GM23338 (cell line): ENCODE measurements around the gene CD84. TPM values are rescaled to one million over a fixed set of nuclear protein-coding genes. Genes with fewer than 3 reads are reported as not detected.

ENCODE experiments used
- ATAC-seq: fragments of 200-7000 bp; cut with Tn5 transposase; 3 replicates; pipeline ENCODE4 v1.9.1; 2020
- DNase-seq: peaks from one replicate; pipeline ENCODE4 v3.0.0-alpha.2; 2015; ENCODE audit warnings: low spot score
- H2AFZ ChIP-seq: fragments of 200-600 bp; sonication (generic); 2 replicates; pipeline ENCODE4 v1.8.0; 2016; ENCODE audit warnings: antibody characterized with exemption, mild to moderate bottlenecking, moderate library complexity
- H3F3A ChIP-seq: fragments of 200-600 bp; sonication (generic); replicated peaks from 2 replicates; pipeline ENCODE4 v1.8.0; 2017; ENCODE audit warnings: antibody characterized with exemption, mixed run types, low read depth
- H3K27ac ChIP-seq: fragments of 200-600 bp; sonication (generic); 2 replicates; pipeline ENCODE4 v1.6.1; 2016; ENCODE audit warnings: low read depth
- H3K27me3 ChIP-seq: fragments of 200-600 bp; sonication (generic); 2 replicates; pipeline ENCODE4 v1.8.0; 2016; ENCODE audit warnings: mild to moderate bottlenecking, mixed run types, moderate library complexity; ENCODE audit not compliant: insufficient read depth
- H3K36me3 ChIP-seq: fragments of 200-600 bp; sonication (generic); 2 replicates; pipeline ENCODE4 v1.8.0; 2016; ENCODE audit warnings: mild to moderate bottlenecking; ENCODE audit not compliant: insufficient read depth
- H3K4me1 ChIP-seq: fragments of 200-600 bp; sonication (generic); 2 replicates; pipeline ENCODE4 v1.8.0; 2016; ENCODE audit warnings: mild to moderate bottlenecking, moderate library complexity; ENCODE audit not compliant: insufficient read depth
- H3K4me2 ChIP-seq: fragments of 200-600 bp; sonication (generic); 2 replicates; pipeline ENCODE4 v1.7.1; 2017; ENCODE audit warnings: mixed run types
- H3K4me3 ChIP-seq: fragments of 200-600 bp; sonication (generic); 2 replicates; pipeline ENCODE4 v1.6.1; 2016; ENCODE audit warnings: mixed run types
- H3K79me2 ChIP-seq: fragments of 200-600 bp; sonication (generic); replicated peaks from 2 replicates; pipeline ENCODE4 v1.8.0; 2017; ENCODE audit warnings: mild to moderate bottlenecking; ENCODE audit not compliant: insufficient read depth
- H3K9me2 ChIP-seq: fragments of 200-600 bp; sonication (generic); 2 replicates; pipeline ENCODE4 v1.8.0; 2017; ENCODE audit not compliant: insufficient read depth
- H4K20me1 ChIP-seq: fragments of 200-600 bp; sonication (generic); replicated peaks from 2 replicates; pipeline ENCODE4 v1.8.0; 2017; ENCODE audit warnings: mild to moderate bottlenecking; ENCODE audit not compliant: insufficient read depth
- H3K27ac Mint-ChIP-seq: 2 replicates; pipeline ENCODE4 v1.8.0; 2020; ENCODE audit warnings: inconsistent platforms, mild to moderate bottlenecking, moderate library complexity, mixed read lengths
- H3K27me3 Mint-ChIP-seq: 3 replicates; pipeline ENCODE4 v1.8.0; 2022; ENCODE audit warnings: low read depth, mild to moderate bottlenecking, moderate library complexity, mixed read lengths, inconsistent platforms; ENCODE audit not compliant: insufficient read depth, poor library complexity
- H3K36me3 Mint-ChIP-seq: 3 replicates; pipeline ENCODE4 v1.8.0; 2021; ENCODE audit warnings: low read depth, mild to moderate bottlenecking, inconsistent platforms, moderate library complexity, mixed read lengths
- H3K4me1 Mint-ChIP-seq: 3 replicates; pipeline ENCODE4 v1.8.0; 2020; ENCODE audit warnings: mild to moderate bottlenecking, inconsistent platforms, mixed read lengths
- H3K4me3 Mint-ChIP-seq: 3 replicates; pipeline ENCODE4 v1.8.0; 2021; ENCODE audit warnings: moderate library complexity, mild to moderate bottlenecking, inconsistent platforms, mixed read lengths
- H3K9me3 Mint-ChIP-seq: 3 replicates; pipeline ENCODE4 v1.8.0; 2020; ENCODE audit warnings: moderate library complexity, mild to moderate bottlenecking, inconsistent platforms, mixed read lengths
- CTCF ChIP-seq, 2 experiments: fragments of 200-600 bp in 1 of 2; sonication (generic) in 1 of 2; conservative IDR thresholded peaks; 2 replicates each; pipeline versions ENCODE4 v1.5.1 to v1.6.1; 2016 to 2017; ENCODE audit warnings: antibody characterized with exemption in 2 of 2, low read depth in 2 of 2, mild to moderate bottlenecking in 2 of 2, moderate library complexity in 1 of 2
- EZH2 ChIP-seq: fragments of 200-600 bp; sonication (generic); IDR thresholded peaks from one replicate; pipeline ENCODE4 v1.8.0; 2017; ENCODE audit warnings: antibody characterized with exemption, mild to moderate bottlenecking, low read depth; ENCODE audit not compliant: unreplicated experiment
- ZNF462 ChIP-seq: fragments of 250-450 bp; sonication (Bioruptor Pico); IDR thresholded peaks from 2 replicates; pipeline ENCODE4 v1.5.0; 2020; ENCODE audit warnings: mild to moderate bottlenecking, moderate library complexity
- polyA plus RNA-seq: library from polyadenylated mRNA; unstranded; fragments of >200 nt; fragmentation: Nextera tagmentation; extraction: Ambion mirVana; gene quantifications from 2 replicates; pipeline ENCODE4 v1.2.1, GENCODE V29; 2016
- total RNA-seq: library from RNA; depleted of rRNA; stranded (reverse); fragments of >200 nt; shearing (Covaris generic); gene quantifications from 2 replicates; pipeline ENCODE4 v1.2.3, GENCODE V29; 2014

The CD84 gene
- total and polyA plus RNA-seq, 2 experiments from 2014 or later: not detected

GRCh38 chr1:160605205-160605604 lies 25.9 kb upstream of the CD84 start:
- no peaks in the 10 kb centered on the region for H3K4me1 ChIP-seq
- H4K20me1 ChIP-seq: no peaks in the 10 kb centered on the region
- H3K4me1 Mint-ChIP-seq: peaks cover 5% of the 10 kb centered on the region; the same call in 1 of the 3 replicates
- H3K4me3 ChIP-seq: no peak overlapping the region
- no peaks in the 10 kb centered on the region for H3K27me3 Mint-ChIP-seq
- H3K4me2 ChIP-seq: no peak overlapping the region
- no peak overlapping the region for H3K4me3 Mint-ChIP-seq
- H3F3A ChIP-seq: no peaks in the 10 kb centered on the region
- DNase-seq: no peak
- H3K36me3 Mint-ChIP-seq: peaks cover 19% of the 10 kb centered on the region; the same call in 2 of the 3 replicates
- H3K27ac ChIP-seq: no peak overlapping the region
- H3K9me2 ChIP-seq: no peaks in the 10 kb centered on the region
- H3K27me3 ChIP-seq: no peaks in the 10 kb centered on the region
- ATAC-seq: no peak
- no peaks in the 10 kb centered on the region for H3K79me2 ChIP-seq
- peak overlapping the region; percentile 33 for H2AFZ ChIP-seq
- no peaks in the 10 kb centered on the region for H3K36me3 ChIP-seq
- TF ChIP-seq CTCF (conservative IDR thresholded peaks at IDR 0.05; ENCODE audit: low read depth in 2 of 2) (0 out of 4 replicates have a peak, but pooled peaks of 1 of the 2 experiments have one; percentile 9), ZNF462 (no peak)
- no peak overlapping the region for H3K27ac Mint-ChIP-seq
- H3K9me3 Mint-ChIP-seq: peaks cover 31% of the 10 kb centered on the region

DNA sequence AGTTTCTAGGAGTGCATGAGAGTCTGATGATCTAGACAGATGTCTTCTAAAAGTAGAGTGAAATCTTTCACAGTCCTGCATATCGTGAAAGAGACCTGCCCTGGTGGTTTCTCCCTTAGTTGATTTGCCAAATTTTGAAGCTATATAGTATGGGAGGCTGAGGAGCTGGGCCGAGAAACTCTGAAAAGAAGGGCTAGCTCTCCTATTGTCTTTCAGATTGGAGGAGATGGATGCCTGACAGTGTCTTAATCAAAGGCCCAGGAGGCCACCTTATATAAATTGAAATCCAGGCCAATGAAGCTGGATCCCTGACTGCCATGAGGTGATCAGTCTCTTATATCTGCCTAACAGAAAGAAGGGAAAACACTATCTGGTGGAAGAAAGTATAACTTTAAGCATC lies 18.4 kb upstream of the CD84 start:
- no peak overlapping the region for H3K27ac Mint-ChIP-seq
- peaks cover 1% of the 10 kb centered on the region for H3K27me3 Mint-ChIP-seq
- no peak for DNase-seq
- Histone ChIP-seq H3K27ac (no peak overlapping the region), H3K27me3 (no peaks in the 10 kb centered on the region), H3F3A (no peaks in the 10 kb centered on the region), H3K4me2 (no peak overlapping the region), H2AFZ (peak overlapping the region; percentile 26; the same call in 1 of the 2 replicates), H3K4me3 (no peak overlapping the region), H3K79me2 (no peaks in the 10 kb centered on the region), H3K4me1 (no peaks in the 10 kb centered on the region), H4K20me1 (no peaks in the 10 kb centered on the region), H3K9me2 (0 out of 2 replicates have a peak, but pooled peaks cover 2% of the 10 kb centered on the region), H3K36me3 (no peaks in the 10 kb centered on the region)
- H3K4me3 Mint-ChIP-seq: no peak overlapping the region
- peaks cover 5% of the 10 kb centered on the region; the same call in 2 of the 3 replicates for H3K4me1 Mint-ChIP-seq
- ATAC-seq: peak; percentile 55; the same call in 2 of the 3 replicates
- peaks cover 31% of the 10 kb centered on the region for H3K9me3 Mint-ChIP-seq
- H3K36me3 Mint-ChIP-seq: peaks cover 17% of the 10 kb centered on the region; the same call in 2 of the 3 replicates
- TF ChIP-seq EZH2: no peak
- no peak for TF ChIP-seq ZNF462
